GM23338 (cell line): ENCODE measurements around the gene ACOT8. TPM values are rescaled to one million over a fixed set of nuclear protein-coding genes. Genes with fewer than 3 reads are reported as not detected.

Experiments
- ATAC-seq: fragments of 200-7000 bp; cut with Tn5 transposase; 3 replicates; pipeline ENCODE4 v1.9.1; 2020
- DNase-seq: peaks from one replicate; pipeline ENCODE4 v3.0.0-alpha.2; 2015; ENCODE audit warnings: low spot score
- H2AFZ ChIP-seq: fragments of 200-600 bp; sonication (generic); 2 replicates; pipeline ENCODE4 v1.8.0; 2016; ENCODE audit warnings: antibody characterized with exemption, mild to moderate bottlenecking, moderate library complexity
- H3F3A ChIP-seq: fragments of 200-600 bp; sonication (generic); replicated peaks from 2 replicates; pipeline ENCODE4 v1.8.0; 2017; ENCODE audit warnings: antibody characterized with exemption, mixed run types, low read depth
- H3K27ac ChIP-seq: fragments of 200-600 bp; sonication (generic); 2 replicates; pipeline ENCODE4 v1.6.1; 2016; ENCODE audit warnings: low read depth
- H3K27me3 ChIP-seq: fragments of 200-600 bp; sonication (generic); 2 replicates; pipeline ENCODE4 v1.8.0; 2016; ENCODE audit warnings: mild to moderate bottlenecking, mixed run types, moderate library complexity; ENCODE audit not compliant: insufficient read depth
- H3K36me3 ChIP-seq: fragments of 200-600 bp; sonication (generic); 2 replicates; pipeline ENCODE4 v1.8.0; 2016; ENCODE audit warnings: mild to moderate bottlenecking; ENCODE audit not compliant: insufficient read depth
- H3K4me1 ChIP-seq: fragments of 200-600 bp; sonication (generic); 2 replicates; pipeline ENCODE4 v1.8.0; 2016; ENCODE audit warnings: mild to moderate bottlenecking, moderate library complexity; ENCODE audit not compliant: insufficient read depth
- H3K4me2 ChIP-seq: fragments of 200-600 bp; sonication (generic); 2 replicates; pipeline ENCODE4 v1.7.1; 2017; ENCODE audit warnings: mixed run types
- H3K4me3 ChIP-seq: fragments of 200-600 bp; sonication (generic); 2 replicates; pipeline ENCODE4 v1.6.1; 2016; ENCODE audit warnings: mixed run types
- H3K79me2 ChIP-seq: fragments of 200-600 bp; sonication (generic); replicated peaks from 2 replicates; pipeline ENCODE4 v1.8.0; 2017; ENCODE audit warnings: mild to moderate bottlenecking; ENCODE audit not compliant: insufficient read depth
- H3K9me2 ChIP-seq: fragments of 200-600 bp; sonication (generic); 2 replicates; pipeline ENCODE4 v1.8.0; 2017; ENCODE audit not compliant: insufficient read depth
- H4K20me1 ChIP-seq: fragments of 200-600 bp; sonication (generic); replicated peaks from 2 replicates; pipeline ENCODE4 v1.8.0; 2017; ENCODE audit warnings: mild to moderate bottlenecking; ENCODE audit not compliant: insufficient read depth
- H3K27ac Mint-ChIP-seq: 2 replicates; pipeline ENCODE4 v1.8.0; 2020; ENCODE audit warnings: inconsistent platforms, mild to moderate bottlenecking, moderate library complexity, mixed read lengths
- H3K27me3 Mint-ChIP-seq: 3 replicates; pipeline ENCODE4 v1.8.0; 2022; ENCODE audit warnings: low read depth, mild to moderate bottlenecking, moderate library complexity, mixed read lengths, inconsistent platforms; ENCODE audit not compliant: insufficient read depth, poor library complexity
- H3K36me3 Mint-ChIP-seq: 3 replicates; pipeline ENCODE4 v1.8.0; 2021; ENCODE audit warnings: low read depth, mild to moderate bottlenecking, inconsistent platforms, moderate library complexity, mixed read lengths
- H3K4me1 Mint-ChIP-seq: 3 replicates; pipeline ENCODE4 v1.8.0; 2020; ENCODE audit warnings: mild to moderate bottlenecking, inconsistent platforms, mixed read lengths
- H3K4me3 Mint-ChIP-seq: 3 replicates; pipeline ENCODE4 v1.8.0; 2021; ENCODE audit warnings: moderate library complexity, mild to moderate bottlenecking, inconsistent platforms, mixed read lengths
- H3K9me3 Mint-ChIP-seq: 3 replicates; pipeline ENCODE4 v1.8.0; 2020; ENCODE audit warnings: moderate library complexity, mild to moderate bottlenecking, inconsistent platforms, mixed read lengths
- CREB1 ChIP-seq: fragments of 250-450 bp; sonication (Bioruptor Pico); IDR thresholded peaks from 2 replicates; pipeline ENCODE4 v1.5.0; 2020; ENCODE audit warnings: low read depth, mild to moderate bottlenecking, moderate library complexity
- EZH2 ChIP-seq: fragments of 200-600 bp; sonication (generic); IDR thresholded peaks from one replicate; pipeline ENCODE4 v1.8.0; 2017; ENCODE audit warnings: antibody characterized with exemption, mild to moderate bottlenecking, low read depth; ENCODE audit not compliant: unreplicated experiment
- NANOG ChIP-seq: IDR thresholded peaks from 2 replicates; pipeline ENCODE4 v1.6.1; 2016; ENCODE audit warnings: antibody characterized with exemption, borderline replicate concordance
- POLR2AphosphoS5 ChIP-seq: IDR thresholded peaks from 2 replicates; pipeline ENCODE4 v1.6.1; 2016; ENCODE audit warnings: antibody characterized with exemption, low read depth
- STAT1 ChIP-seq: IDR thresholded peaks from one replicate; pipeline ENCODE4 v1.6.1; 2016; ENCODE audit warnings: antibody characterized with exemption; ENCODE audit not compliant: unreplicated experiment
- ZNF114 ChIP-seq: fragments of 250-450 bp; sonication (Bioruptor Pico); IDR thresholded peaks from 2 replicates; pipeline ENCODE4 v1.5.0; 2020; ENCODE audit warnings: mild to moderate bottlenecking, moderate library complexity
- polyA plus RNA-seq: library from polyadenylated mRNA; unstranded; fragments of >200 nt; fragmentation: Nextera tagmentation; extraction: Ambion mirVana; gene quantifications from 2 replicates; pipeline ENCODE4 v1.2.1, GENCODE V29; 2016
- total RNA-seq: library from RNA; depleted of rRNA; stranded (reverse); fragments of >200 nt; shearing (Covaris generic); gene quantifications from 2 replicates; pipeline ENCODE4 v1.2.3, GENCODE V29; 2014
- TF ChIP-seq, protein P1 (sequence below), 2 experiments: fragments of 200-600 bp in 1 of 2; sonication (generic) in 1 of 2; conservative IDR thresholded peaks; 2 replicates each; pipeline versions ENCODE4 v1.5.1 to v1.6.1; 2016 to 2017; ENCODE audit warnings: antibody characterized with exemption in 2 of 2, low read depth in 2 of 2, mild to moderate bottlenecking in 2 of 2, moderate library complexity in 1 of 2
- TF ChIP-seq, protein P2 (sequence below): IDR thresholded peaks from one replicate; pipeline ENCODE4 v1.6.1; 2018; ENCODE audit warnings: antibody characterized with exemption; ENCODE audit not compliant: unreplicated experiment
- TF ChIP-seq, protein P3 (sequence below): fragments of 250-450 bp; sonication (Bioruptor Pico); IDR thresholded peaks from 2 replicates; pipeline ENCODE4 v1.5.0; 2020; ENCODE audit warnings: mild to moderate bottlenecking, moderate library complexity

Gene ACOT8
- total and polyA plus RNA-seq, 2 experiments from 2014 or later, result 42.0 to 75.2 TPM

DNA sequence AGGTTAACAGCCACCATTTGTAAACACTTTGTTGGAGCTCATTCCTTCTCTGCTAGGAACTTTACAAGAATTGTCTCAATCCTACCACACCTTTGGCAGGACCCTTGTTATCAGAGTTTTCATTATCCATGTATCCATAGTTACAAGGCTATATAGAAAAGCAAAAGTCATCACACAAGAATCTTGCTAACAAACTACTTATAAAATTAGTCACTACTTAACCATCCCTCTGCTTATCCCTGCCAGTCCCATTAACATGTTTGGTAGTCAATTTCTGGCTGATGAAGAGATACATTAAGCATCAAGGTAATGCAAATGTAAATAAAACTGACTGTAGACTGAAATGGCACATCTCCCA is 10.6 kb upstream of the ACOT8 start (continued):
- TF ChIP-seq, protein P1, sequence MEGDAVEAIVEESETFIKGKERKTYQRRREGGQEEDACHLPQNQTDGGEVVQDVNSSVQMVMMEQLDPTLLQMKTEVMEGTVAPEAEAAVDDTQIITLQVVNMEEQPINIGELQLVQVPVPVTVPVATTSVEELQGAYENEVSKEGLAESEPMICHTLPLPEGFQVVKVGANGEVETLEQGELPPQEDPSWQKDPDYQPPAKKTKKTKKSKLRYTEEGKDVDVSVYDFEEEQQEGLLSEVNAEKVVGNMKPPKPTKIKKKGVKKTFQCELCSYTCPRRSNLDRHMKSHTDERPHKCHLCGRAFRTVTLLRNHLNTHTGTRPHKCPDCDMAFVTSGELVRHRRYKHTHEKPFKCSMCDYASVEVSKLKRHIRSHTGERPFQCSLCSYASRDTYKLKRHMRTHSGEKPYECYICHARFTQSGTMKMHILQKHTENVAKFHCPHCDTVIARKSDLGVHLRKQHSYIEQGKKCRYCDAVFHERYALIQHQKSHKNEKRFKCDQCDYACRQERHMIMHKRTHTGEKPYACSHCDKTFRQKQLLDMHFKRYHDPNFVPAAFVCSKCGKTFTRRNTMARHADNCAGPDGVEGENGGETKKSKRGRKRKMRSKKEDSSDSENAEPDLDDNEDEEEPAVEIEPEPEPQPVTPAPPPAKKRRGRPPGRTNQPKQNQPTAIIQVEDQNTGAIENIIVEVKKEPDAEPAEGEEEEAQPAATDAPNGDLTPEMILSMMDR (conservative IDR thresholded peaks at IDR 0.05; ENCODE audit: low read depth in 2 of 2), result no peak
- no peak for TF ChIP-seq POLR2AphosphoS5
- no peak for TF ChIP-seq STAT1
- no peak for TF ChIP-seq CREB1 (CRISPR knock-in tag)
- TF ChIP-seq, protein P2, sequence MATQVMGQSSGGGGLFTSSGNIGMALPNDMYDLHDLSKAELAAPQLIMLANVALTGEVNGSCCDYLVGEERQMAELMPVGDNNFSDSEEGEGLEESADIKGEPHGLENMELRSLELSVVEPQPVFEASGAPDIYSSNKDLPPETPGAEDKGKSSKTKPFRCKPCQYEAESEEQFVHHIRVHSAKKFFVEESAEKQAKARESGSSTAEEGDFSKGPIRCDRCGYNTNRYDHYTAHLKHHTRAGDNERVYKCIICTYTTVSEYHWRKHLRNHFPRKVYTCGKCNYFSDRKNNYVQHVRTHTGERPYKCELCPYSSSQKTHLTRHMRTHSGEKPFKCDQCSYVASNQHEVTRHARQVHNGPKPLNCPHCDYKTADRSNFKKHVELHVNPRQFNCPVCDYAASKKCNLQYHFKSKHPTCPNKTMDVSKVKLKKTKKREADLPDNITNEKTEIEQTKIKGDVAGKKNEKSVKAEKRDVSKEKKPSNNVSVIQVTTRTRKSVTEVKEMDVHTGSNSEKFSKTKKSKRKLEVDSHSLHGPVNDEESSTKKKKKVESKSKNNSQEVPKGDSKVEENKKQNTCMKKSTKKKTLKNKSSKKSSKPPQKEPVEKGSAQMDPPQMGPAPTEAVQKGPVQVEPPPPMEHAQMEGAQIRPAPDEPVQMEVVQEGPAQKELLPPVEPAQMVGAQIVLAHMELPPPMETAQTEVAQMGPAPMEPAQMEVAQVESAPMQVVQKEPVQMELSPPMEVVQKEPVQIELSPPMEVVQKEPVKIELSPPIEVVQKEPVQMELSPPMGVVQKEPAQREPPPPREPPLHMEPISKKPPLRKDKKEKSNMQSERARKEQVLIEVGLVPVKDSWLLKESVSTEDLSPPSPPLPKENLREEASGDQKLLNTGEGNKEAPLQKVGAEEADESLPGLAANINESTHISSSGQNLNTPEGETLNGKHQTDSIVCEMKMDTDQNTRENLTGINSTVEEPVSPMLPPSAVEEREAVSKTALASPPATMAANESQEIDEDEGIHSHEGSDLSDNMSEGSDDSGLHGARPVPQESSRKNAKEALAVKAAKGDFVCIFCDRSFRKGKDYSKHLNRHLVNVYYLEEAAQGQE, result no peak
- no peak for TF ChIP-seq EZH2
- no peak for TF ChIP-seq NANOG

DNA sequence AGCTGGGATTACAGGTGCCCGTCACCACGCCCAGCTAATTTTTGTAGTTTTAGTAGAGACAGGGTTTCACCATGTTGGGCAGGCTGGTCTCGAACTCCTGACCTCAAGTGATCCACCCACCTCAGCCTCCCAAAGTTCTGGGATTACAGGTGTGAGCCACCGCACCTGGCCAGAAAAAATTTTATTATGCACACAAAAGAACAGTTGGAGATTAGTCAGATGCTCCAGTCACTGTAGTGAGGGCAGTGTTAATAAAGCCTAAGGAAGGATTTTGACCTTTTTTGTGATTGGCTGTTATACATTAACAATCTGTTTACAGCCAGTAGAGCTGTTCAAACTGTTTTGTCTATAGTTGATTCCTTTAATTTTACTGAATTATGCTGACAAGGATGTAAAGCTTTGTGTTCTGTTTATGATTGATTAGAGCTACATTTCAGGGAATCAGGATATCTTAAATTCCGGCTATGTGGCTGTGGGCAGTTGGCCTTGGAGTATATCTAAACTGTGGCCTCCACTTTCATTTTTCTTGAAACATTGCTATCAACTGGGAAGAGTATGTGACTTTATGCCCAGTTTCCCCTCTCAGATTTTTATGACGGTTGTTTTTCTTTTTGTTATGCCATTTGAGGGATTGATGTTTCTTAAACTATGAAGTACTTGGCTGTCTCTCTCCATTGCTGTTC is 10.1 kb upstream of the ACOT8 start:
- H3K36me3 Mint-ChIP-seq, result no peaks in the 10 kb centered on the region
- Histone ChIP-seq H4K20me1 (no peaks in the 10 kb centered on the region), H3F3A (0 out of 2 replicates have a peak, but pooled peaks cover 6% of the 10 kb centered on the region), H3K9me2 (no peaks in the 10 kb centered on the region), H2AFZ (no peak overlapping the region), H3K79me2 (no peaks in the 10 kb centered on the region), H3K4me1 (no peaks in the 10 kb centered on the region), H3K4me2 (no peak overlapping the region), H3K4me3 (no peak overlapping the region), H3K27me3 (no peaks in the 10 kb centered on the region), H3K27ac (no peak overlapping the region), H3K36me3 (no peaks in the 10 kb centered on the region)
- ATAC-seq (no peak), DNase-seq (no peak)
- H3K4me3 Mint-ChIP-seq, result no peak overlapping the region
- H3K27me3 Mint-ChIP-seq, result no peaks in the 10 kb centered on the region
- no peak overlapping the region for H3K27ac Mint-ChIP-seq
- no peaks in the 10 kb centered on the region for H3K4me1 Mint-ChIP-seq
- H3K9me3 Mint-ChIP-seq, result no peaks in the 10 kb centered on the region
- TF ChIP-seq, protein P2, result no peak
- TF ChIP-seq CREB1 (CRISPR knock-in tag) (no peak), ZNF114 (no peak), POLR2AphosphoS5 (no peak)
- TF ChIP-seq, protein P3, sequence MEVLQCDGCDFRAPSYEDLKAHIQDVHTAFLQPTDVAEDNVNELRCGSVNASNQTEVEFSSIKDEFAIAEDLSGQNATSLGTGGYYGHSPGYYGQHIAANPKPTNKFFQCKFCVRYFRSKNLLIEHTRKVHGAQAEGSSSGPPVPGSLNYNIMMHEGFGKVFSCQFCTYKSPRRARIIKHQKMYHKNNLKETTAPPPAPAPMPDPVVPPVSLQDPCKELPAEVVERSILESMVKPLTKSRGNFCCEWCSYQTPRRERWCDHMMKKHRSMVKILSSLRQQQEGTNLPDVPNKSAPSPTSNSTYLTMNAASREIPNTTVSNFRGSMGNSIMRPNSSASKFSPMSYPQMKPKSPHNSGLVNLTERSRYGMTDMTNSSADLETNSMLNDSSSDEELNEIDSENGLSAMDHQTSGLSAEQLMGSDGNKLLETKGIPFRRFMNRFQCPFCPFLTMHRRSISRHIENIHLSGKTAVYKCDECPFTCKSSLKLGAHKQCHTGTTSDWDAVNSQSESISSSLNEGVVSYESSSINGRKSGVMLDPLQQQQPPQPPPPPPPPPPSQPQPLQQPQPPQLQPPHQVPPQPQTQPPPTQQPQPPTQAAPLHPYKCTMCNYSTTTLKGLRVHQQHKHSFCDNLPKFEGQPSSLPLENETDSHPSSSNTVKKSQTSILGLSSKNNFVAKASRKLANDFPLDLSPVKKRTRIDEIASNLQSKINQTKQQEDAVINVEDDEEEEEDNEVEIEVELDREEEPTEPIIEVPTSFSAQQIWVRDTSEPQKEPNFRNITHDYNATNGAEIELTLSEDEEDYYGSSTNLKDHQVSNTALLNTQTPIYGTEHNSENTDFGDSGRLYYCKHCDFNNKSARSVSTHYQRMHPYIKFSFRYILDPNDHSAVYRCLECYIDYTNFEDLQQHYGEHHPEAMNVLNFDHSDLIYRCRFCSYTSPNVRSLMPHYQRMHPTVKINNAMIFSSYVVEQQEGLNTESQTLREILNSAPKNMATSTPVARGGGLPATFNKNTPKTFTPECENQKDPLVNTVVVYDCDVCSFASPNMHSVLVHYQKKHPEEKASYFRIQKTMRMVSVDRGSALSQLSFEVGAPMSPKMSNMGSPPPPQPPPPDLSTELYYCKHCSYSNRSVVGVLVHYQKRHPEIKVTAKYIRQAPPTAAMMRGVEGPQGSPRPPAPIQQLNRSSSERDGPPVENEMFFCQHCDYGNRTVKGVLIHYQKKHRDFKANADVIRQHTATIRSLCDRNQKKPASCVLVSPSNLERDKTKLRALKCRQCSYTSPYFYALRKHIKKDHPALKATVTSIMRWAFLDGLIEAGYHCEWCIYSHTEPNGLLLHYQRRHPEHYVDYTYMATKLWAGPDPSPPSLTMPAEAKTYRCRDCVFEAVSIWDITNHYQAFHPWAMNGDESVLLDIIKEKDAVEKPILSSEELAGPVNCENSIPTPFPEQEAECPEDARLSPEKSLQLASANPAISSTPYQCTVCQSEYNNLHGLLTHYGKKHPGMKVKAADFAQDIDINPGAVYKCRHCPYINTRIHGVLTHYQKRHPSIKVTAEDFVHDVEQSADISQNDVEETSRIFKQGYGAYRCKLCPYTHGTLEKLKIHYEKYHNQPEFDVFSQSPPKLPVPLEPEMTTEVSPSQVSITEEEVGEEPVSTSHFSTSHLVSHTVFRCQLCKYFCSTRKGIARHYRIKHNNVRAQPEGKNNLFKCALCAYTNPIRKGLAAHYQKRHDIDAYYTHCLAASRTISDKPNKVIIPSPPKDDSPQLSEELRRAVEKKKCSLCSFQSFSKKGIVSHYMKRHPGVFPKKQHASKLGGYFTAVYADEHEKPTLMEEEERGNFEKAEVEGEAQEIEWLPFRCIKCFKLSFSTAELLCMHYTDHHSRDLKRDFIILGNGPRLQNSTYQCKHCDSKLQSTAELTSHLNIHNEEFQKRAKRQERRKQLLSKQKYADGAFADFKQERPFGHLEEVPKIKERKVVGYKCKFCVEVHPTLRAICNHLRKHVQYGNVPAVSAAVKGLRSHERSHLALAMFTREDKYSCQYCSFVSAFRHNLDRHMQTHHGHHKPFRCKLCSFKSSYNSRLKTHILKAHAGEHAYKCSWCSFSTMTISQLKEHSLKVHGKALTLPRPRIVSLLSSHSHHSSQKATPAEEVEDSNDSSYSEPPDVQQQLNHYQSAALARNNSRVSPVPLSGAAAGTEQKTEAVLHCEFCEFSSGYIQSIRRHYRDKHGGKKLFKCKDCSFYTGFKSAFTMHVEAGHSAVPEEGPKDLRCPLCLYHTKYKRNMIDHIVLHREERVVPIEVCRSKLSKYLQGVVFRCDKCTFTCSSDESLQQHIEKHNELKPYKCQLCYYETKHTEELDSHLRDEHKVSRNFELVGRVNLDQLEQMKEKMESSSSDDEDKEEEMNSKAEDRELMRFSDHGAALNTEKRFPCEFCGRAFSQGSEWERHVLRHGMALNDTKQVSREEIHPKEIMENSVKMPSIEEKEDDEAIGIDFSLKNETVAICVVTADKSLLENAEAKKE (CRISPR knock-in tag), result no peak
